ENCODE results near the gene EFNA1. TPM values are rescaled to one million over a fixed set of nuclear protein-coding genes. Genes with fewer than 3 reads are reported as not detected.

The EFNA1 gene
- total RNA-seq, 1 experiment from 2014 or later: 19.7 TPM

DNA sequence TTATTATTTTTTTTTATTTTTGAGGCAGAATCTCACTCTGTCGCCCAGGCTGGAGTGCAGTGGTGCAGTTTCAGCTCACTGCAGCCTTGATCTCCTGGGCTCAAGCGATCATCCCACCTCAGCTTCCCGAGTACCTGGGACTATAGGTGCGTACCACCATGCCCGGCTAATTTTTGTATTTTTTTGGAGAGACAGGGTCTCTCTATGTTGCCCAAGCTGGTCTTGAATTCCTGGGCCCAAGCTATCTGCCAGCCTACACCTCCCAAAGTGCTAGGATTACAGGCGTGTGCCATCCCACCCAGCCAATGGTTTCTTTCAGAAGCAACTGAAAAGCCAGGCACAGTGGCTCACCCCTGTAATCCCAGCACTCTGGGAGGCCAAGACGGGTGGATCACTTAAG, 43.1 kb downstream of the EFNA1 start:
- Histone ChIP-seq H3K4me2 (ENCODE audit: low read length) (no peak overlapping the region), H2AFZ (ENCODE audit: low read depth, low read length, poor library complexity, severe bottlenecking) (no peak overlapping the region), H3K27ac (ENCODE audit: low read depth, low read length) (no peak overlapping the region), H3K4me3 (replicated peaks in 1 of 2; ENCODE audit: low read depth in 1 of 2, low read length in 2 of 2) (no peak overlapping the region), H3K4me1 (ENCODE audit: control insufficient read depth in 1 of 2, insufficient read depth in 2 of 2, low read length in 2 of 2) (peaks cover 9 to 38% of the 10 kb centered on the region in 2 experiments; a peak in 3 of 4 replicates), H3K27me3 (ENCODE audit: insufficient read depth, low read length) (no peaks in the 10 kb centered on the region), H3K9me2 (ENCODE audit: insufficient read depth) (no peaks in the 10 kb centered on the region), H3K79me2 (ENCODE audit: insufficient read depth, low read length) (peaks cover 25% of the 10 kb centered on the region), H3K9ac (ENCODE audit: low read length) (no peak overlapping the region), H4K20me1 (ENCODE audit: insufficient read depth) (no peaks in the 10 kb centered on the region), H3K9me3 (ENCODE audit: control insufficient read depth in 1 of 2, insufficient read depth in 1 of 2, low read depth in 1 of 2, low read length in 2 of 2) (no peaks in the 10 kb centered on the region), H3K36me3 (ENCODE audit: control insufficient read depth in 1 of 2, insufficient read depth in 2 of 2, low read length in 2 of 2) (peaks cover 2 to 7% of the 10 kb centered on the region in 2 experiments; a peak in 3 of 4 replicates)
- POLR2A ChIA-PET: no interaction called here
- intact Hi-C loops (cut with micrococcal nuclease): loop anchor here (10.0 kb wide), 1 partner anchor 154 kb away; the partner anchor contains the start of gene RUSC1
- ATAC-seq (no peak), DNase-seq (ENCODE audit: low read depth, low spot score) (no peak)
- TF ChIP-seq CEBPB (IDR thresholded peaks at IDR 0.05; ENCODE audit: low read depth) (no peak), SRF (IDR thresholded peaks at IDR 0.05; ENCODE audit: low read depth) (no peak), POLR2A (IDR thresholded peaks at IDR 0.05; ENCODE audit: borderline replicate concordance, extremely low read depth, insufficient read depth, insufficient read length) (no peak), RAD21 (IDR thresholded peaks at IDR 0.05; ENCODE audit: low read depth) (no peak), SP1 (IDR thresholded peaks at IDR 0.05; ENCODE audit: low read depth) (no peak), POLR2AphosphoS5 (IDR thresholded peaks at IDR 0.05; ENCODE audit: low read depth, low read length) (no peak), YY1 (IDR thresholded peaks at IDR 0.05; ENCODE audit: extremely low read depth, insufficient replicate concordance, low read depth, low read length) (no peak), EZH2 (IDR thresholded peaks at IDR 0.05) (no peak), EGR1 (IDR thresholded peaks at IDR 0.05; ENCODE audit: low read depth) (no peak), TCF7L2 (IDR thresholded peaks at IDR 0.05; ENCODE audit: borderline replicate concordance, extremely low read depth, insufficient read depth, insufficient read length) (no peak), ELF1 (IDR thresholded peaks at IDR 0.05; ENCODE audit: borderline replicate concordance, low read depth) (no peak), ZNF274 (IDR thresholded peaks at IDR 0.05; ENCODE audit: low read depth, low read length) (no peak), MAX (IDR thresholded peaks at IDR 0.05) (no peak), EZH2phosphoT487 (IDR thresholded peaks at IDR 0.05; ENCODE audit: borderline replicate concordance) (no peak), JUND (IDR thresholded peaks at IDR 0.05) (no peak), ATF3 (IDR thresholded peaks at IDR 0.05) (no peak)
- TF ChIP-seq, protein P1, sequence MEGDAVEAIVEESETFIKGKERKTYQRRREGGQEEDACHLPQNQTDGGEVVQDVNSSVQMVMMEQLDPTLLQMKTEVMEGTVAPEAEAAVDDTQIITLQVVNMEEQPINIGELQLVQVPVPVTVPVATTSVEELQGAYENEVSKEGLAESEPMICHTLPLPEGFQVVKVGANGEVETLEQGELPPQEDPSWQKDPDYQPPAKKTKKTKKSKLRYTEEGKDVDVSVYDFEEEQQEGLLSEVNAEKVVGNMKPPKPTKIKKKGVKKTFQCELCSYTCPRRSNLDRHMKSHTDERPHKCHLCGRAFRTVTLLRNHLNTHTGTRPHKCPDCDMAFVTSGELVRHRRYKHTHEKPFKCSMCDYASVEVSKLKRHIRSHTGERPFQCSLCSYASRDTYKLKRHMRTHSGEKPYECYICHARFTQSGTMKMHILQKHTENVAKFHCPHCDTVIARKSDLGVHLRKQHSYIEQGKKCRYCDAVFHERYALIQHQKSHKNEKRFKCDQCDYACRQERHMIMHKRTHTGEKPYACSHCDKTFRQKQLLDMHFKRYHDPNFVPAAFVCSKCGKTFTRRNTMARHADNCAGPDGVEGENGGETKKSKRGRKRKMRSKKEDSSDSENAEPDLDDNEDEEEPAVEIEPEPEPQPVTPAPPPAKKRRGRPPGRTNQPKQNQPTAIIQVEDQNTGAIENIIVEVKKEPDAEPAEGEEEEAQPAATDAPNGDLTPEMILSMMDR (IDR thresholded peaks at IDR 0.05 in 2 of 3, conservative IDR thresholded peaks at IDR 0.05 in 1 of 3; ENCODE audit: borderline replicate concordance in 1 of 3, insufficient read depth in 1 of 3, low read depth in 2 of 3, low read length in 2 of 3): no peak
- TF ChIP-seq, protein P2, sequence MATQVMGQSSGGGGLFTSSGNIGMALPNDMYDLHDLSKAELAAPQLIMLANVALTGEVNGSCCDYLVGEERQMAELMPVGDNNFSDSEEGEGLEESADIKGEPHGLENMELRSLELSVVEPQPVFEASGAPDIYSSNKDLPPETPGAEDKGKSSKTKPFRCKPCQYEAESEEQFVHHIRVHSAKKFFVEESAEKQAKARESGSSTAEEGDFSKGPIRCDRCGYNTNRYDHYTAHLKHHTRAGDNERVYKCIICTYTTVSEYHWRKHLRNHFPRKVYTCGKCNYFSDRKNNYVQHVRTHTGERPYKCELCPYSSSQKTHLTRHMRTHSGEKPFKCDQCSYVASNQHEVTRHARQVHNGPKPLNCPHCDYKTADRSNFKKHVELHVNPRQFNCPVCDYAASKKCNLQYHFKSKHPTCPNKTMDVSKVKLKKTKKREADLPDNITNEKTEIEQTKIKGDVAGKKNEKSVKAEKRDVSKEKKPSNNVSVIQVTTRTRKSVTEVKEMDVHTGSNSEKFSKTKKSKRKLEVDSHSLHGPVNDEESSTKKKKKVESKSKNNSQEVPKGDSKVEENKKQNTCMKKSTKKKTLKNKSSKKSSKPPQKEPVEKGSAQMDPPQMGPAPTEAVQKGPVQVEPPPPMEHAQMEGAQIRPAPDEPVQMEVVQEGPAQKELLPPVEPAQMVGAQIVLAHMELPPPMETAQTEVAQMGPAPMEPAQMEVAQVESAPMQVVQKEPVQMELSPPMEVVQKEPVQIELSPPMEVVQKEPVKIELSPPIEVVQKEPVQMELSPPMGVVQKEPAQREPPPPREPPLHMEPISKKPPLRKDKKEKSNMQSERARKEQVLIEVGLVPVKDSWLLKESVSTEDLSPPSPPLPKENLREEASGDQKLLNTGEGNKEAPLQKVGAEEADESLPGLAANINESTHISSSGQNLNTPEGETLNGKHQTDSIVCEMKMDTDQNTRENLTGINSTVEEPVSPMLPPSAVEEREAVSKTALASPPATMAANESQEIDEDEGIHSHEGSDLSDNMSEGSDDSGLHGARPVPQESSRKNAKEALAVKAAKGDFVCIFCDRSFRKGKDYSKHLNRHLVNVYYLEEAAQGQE (IDR thresholded peaks at IDR 0.05; ENCODE audit: low read depth): no peak
- TF ChIP-seq, protein P3, sequence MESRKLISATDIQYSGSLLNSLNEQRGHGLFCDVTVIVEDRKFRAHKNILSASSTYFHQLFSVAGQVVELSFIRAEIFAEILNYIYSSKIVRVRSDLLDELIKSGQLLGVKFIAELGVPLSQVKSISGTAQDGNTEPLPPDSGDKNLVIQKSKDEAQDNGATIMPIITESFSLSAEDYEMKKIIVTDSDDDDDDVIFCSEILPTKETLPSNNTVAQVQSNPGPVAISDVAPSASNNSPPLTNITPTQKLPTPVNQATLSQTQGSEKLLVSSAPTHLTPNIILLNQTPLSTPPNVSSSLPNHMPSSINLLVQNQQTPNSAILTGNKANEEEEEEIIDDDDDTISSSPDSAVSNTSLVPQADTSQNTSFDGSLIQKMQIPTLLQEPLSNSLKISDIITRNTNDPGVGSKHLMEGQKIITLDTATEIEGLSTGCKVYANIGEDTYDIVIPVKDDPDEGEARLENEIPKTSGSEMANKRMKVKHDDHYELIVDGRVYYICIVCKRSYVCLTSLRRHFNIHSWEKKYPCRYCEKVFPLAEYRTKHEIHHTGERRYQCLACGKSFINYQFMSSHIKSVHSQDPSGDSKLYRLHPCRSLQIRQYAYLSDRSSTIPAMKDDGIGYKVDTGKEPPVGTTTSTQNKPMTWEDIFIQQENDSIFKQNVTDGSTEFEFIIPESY (IDR thresholded peaks at IDR 0.05; ENCODE audit: extremely low read depth, insufficient replicate concordance, low read length): no peak
- RAD21 ChIA-PET (ENCODE audit: low non-redundant PET in 1 of 2, low total read pairs in 2 of 2, uncharacterized antibody in 2 of 2, unreplicated experiment in 2 of 2): no interaction called here
- CTCF ChIA-PET: interaction anchor here (0.7 to 3.6 kb wide), 2 partner anchors 12 to 79 kb away, joined by 4 to 21 read pairs; no protein-coding TSS in a partner anchor
- BruUV-seq (replicated peaks): no TSS peak

Data from HCT116 (cell line).